NCI-H2196 (cell line): ENCODE results near the gene AHCYL2.
"Not testable (repeated sequence)": the region's sequence is repeated elsewhere in the genome, so short reads cannot be mapped to it uniquely, and the experiment has no call there.

ENCODE experiments used
- DNase-seq: peaks from one replicate; lab custom pipeline; 2025; ENCODE audit not compliant: unreplicated experiment; lab: John Stamatoyannopoulos, UW

The AHCYL2 gene

DNA sequence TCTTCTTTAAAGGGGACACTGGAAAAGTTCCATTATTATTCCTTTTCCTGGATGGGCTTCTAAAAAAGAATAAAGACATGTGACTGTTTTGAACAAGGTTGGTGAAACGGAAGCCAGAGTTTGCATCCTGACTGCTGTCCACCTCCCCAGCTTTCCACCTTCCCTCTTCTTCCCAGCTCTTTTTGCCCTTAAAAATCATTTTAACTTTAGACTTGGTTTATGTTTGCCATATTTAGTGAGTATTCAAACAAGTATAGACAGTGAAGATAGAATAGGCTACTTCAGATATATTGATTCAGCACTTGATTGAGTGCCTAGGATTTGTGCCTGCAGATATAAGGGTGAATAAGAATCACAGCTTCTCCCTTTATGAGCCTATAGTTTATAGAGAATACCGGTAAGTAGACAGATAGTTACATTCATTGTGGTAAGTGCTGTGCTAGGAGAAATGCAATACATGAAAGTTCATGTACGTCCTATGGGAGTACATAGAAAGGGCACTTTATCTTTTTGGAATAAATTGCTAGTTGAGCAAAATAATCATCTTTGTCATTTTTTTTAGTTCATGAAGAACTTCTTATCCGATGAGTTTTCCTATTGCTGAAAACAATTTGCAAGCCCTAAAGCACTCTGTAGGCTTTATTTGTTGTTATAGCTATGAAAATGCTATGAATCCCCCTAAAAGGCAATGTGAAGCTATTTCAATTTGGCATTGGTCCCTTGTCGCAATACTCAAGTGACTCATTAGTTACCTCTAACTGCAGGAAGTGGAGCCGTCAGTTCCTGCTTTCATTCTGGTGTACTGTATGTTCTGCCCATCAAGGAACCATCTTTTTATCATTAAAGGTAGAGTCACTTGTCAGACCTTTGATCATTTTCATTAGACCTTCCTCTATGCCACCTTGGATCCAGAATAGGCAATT, 152.2 kb downstream of the AHCYL2 start:
- DNase-seq: no peak

- DNase-seq: no peak
Observed at GRCh38 chr7:129381710-129382484, 157.1 kb downstream of the AHCYL2 start.

DNA sequence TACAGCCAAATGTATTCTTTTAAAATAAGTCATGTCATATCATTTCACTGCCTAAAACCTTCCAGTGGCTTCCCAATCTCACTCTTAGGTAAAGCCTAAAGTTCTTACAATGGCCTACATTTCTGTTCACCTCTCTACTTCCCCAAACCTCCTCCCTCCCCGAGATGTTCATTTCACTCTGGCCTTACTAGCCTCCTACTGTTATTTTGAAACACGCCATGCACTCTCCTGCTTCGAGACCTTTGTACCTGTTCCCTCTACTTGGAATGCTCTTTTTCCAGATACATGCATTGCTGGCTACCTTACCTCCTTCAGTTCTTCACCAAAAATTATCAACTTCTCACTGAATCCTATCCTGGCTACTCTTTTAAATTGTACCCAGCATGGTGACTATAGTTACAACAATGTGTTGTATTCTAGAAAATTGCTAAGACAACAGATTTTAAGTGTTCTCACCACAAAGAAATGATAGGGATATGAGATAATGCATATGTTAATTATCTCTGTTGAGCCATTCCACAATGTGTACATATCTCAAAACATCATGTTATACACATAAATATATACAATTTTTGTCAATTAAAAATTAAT, 158.8 kb downstream of the AHCYL2 start:
- DNase-seq: no peak

DNA sequence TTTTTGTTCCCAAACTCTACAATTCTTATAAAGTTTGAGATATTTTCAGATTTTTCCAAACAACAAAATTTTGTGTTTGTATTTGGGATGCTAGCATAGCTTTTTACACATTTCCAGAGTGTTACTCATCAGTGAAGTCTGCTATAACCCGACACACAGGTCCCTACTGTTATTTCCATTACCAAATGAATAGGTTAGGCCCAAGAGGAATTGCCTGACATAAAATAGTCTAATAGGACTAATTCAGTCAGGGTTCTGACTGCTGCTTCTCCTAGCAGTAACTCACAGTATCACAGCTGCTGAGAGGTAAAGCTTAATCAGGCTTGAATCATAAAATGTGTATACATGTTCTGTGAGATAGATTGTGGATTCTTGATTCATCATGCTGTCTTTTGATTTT, 160.3 kb downstream of the AHCYL2 start:
- DNase-seq: no peak

- DNase-seq: no peak
Observed at GRCh38 chr7:129385598-129385997, 160.8 kb downstream of the AHCYL2 start.

- no peak for DNase-seq
Observed at GRCh38 chr7:129386506-129386905, 161.7 kb downstream of the AHCYL2 start.

GRCh38 chr7:129387537-129387936, 162.7 kb downstream of the AHCYL2 start:
- no peak for DNase-seq

DNA sequence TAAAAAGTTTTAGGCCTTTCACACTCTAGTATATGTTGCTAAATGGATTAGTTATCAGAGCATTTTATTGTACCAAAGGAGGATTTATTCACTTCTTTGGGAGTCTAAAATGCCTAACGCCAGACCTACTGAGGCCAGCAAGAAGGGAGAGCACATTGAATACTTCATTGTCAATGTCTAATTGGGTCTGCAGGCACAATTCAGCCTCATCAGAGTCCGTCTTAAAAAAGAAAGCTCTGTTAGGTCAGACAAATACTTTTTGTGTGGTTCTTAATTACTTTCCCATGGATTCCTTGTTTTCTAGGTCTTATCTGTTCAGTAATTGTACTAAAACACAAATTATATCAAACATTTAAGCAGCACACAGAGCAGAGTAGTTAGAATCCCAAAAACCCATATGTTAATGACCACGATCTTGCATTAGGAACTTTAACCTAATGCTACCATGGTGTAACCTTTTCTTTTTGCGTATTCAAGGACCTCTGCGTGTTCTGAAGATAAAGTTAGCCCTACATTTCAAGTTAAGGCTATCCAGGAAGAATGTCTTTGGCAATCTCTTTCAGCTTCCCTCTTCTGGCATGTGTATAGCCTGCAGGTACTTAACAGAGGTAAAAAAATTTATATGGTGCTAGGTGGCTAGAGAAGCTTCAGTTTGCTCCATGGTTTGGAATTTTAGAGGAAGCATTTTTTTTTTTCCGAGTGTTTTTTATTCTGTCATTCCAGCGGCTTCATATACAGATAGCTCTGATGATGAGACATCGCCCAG, 163.7 kb downstream of the AHCYL2 start:
- no peak for DNase-seq

- no peak for DNase-seq
Observed at GRCh38 chr7:129389829-129390228, 165.0 kb downstream of the AHCYL2 start.

DNA sequence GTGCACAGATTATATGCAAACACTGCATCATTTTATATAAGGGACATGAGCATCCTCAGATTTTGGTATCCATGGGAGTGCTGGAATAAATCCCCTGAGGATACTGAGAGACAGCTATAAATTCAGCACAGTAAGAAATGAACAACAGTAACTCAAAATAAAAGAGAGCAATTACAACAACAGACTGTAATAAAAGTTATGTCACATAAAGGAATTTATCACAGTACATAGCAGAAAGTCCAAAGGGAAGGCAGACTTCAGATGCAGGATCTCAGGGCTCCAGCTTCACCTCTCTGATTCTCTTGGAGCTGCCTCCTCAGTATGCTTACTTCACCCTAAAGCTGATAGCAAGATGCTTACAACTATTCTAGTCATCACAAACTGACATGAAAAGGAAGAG, 165.5 kb downstream of the AHCYL2 start:
- DNase-seq: no peak

DNA sequence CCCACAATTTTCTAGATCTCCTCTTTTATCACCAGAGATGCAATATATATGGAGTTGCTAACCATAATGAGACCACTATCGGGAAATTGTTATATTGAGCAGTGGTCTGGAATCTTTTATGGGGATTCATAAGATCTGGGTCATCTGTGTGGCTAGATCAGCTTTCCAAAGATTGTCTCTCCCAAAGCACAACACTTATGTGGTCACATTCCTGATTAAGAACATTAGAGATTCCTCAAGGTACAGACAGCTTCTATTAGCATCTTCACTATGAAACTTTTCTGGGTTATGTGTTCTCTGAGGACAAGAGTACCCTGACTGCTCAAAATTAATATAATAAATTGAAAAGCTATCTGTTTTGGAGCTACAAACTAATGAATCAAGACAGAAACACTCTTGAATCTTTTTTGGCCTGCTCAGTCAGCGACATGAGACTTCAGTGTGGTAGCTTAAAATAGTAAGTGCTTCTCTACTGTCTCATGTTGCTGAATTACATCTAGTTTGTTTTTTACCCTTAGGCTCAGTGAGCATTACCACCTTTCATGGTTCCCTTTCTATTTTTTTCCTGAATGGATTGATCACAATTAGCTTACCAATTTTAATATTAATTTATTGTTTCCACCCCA, 166.8 kb downstream of the AHCYL2 start:
- no peak for DNase-seq

- DNase-seq: no peak
Observed at GRCh38 chr7:129393255-129393654, 168.4 kb downstream of the AHCYL2 start.

- DNase-seq: no peak
Observed at GRCh38 chr7:129394101-129394500, 169.3 kb downstream of the AHCYL2 start.

- DNase-seq: no peak
Observed at GRCh38 chr7:129394982-129395914, 170.4 kb downstream of the AHCYL2 start.

- DNase-seq: no peak
Observed at GRCh38 chr7:129401228-129401966, 176.6 kb downstream of the AHCYL2 start.

DNA sequence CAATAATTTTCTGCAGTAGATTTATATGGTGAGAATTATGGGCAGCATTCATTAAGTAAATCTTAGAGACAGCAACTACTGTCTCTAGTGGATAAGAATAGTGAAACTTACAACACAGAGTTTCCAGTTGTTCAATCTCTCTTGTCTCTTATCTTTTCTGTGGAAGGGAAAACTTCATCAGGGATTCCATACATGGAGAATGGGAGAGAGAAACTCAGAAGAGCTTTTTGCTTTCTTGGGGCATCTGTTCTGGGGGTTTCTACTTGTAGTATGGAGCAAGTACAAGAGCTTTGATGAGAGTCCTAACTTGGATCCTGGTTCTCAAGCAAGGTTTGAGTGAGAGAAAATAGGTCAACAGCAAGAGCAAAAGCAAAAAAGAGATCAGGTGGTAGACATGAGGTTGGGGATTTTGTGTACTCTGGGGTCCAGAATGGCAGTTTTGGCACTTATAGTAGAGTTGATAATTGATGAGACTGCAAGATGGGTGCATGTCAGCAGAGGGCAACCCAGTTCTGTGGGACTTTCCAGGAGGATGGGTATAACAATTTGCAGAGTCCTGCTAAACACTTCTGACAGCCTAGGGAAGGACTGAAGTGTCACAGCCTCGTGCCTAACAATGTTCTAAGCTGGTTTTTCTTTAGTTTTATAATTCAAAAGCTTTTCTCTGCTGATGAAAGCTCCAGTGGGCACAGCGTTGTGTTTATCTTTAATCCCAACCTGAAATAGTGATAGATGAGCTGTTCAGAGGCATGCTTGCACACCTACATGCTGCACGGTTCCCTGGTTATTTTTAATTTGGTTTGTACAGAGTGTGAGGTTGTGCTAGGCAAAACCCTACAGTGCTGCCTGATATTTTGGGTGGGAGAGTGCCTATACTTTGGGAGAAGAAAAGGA, 177.4 kb downstream of the AHCYL2 start:
- no peak for DNase-seq

DNA sequence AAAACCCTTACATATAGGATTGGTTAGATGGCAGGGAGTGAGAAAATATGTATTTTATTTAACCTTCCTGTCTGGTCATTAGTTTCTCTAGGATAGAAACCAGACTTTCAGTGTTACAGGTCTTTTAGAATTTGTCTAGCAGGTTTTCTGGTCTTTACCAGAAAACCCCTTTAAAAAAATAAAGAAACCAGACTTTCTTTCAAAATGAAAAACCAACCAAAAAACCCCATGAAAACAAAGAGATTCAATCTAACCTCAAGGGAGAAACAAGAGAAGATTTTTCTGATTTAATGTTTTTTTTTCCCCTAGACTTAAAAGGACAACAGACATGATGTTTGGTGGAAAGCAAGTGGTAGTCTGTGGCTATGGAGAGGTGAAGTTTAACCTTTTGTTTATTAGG, 180.7 kb downstream of the AHCYL2 start:
- DNase-seq: no peak

GRCh38 chr7:129410238-129410637, 185.4 kb downstream of the AHCYL2 start:
- DNase-seq: not testable (repeated sequence)
